Subcutaneous adipose tissue (tissue), 4 donors: ENCODE measurements around the gene PLCG1. TPM values are rescaled to one million over a fixed set of nuclear protein-coding genes. Genes with fewer than 3 reads are reported as not detected.

Experiments used
- total RNA-seq, 4 donors: library from RNA; depleted of rRNA; stranded (reverse); fragments of >200 nt; gene quantifications; one replicate each; pipeline ENCODE4 v1.1.0, GENCODE V29; 2016
- TF ChIP-seq, protein P1 (sequence below): fragments of 450-650 bp; IDR thresholded peaks from one replicate; pipeline ENCODE4 v1.5.1; 2016; ENCODE audit warnings: low read depth, mild to moderate bottlenecking, control low read depth, antibody characterized with exemption, moderate library complexity

The PLCG1 gene
- total RNA-seq, 4 donors from 2014 or later = 43.0 to 186 (median 67.2) TPM

DNA sequence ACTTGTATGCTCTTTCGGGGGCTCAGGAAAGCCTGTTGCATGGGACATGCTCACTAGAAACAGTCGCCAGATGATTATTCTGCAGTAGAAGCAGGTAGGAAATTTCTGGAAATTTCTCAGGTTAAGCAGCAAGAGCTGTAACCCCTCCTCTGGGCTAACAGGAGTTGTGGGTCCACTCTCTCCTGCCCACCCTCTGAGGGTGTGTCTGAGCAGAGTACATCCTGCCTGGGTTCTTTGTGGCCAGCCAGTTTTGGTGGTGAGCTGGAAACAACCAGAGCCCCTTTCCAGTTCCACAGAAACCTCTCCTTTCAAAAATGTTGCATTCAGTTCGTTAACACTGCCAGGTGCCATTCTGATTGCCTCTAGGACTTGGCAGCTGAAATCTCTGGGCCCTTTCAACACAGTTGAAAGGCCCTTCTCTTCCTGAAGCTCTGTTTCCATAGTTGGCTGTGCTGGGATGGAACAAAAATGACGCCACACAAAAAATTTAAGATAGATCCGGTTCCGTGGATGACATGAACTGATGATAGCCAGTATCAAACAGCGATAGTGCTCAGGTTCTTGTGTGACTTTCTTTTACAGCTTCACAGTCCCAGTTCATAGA, 38.5 kb downstream of the PLCG1 start:
- TF ChIP-seq, protein P1, sequence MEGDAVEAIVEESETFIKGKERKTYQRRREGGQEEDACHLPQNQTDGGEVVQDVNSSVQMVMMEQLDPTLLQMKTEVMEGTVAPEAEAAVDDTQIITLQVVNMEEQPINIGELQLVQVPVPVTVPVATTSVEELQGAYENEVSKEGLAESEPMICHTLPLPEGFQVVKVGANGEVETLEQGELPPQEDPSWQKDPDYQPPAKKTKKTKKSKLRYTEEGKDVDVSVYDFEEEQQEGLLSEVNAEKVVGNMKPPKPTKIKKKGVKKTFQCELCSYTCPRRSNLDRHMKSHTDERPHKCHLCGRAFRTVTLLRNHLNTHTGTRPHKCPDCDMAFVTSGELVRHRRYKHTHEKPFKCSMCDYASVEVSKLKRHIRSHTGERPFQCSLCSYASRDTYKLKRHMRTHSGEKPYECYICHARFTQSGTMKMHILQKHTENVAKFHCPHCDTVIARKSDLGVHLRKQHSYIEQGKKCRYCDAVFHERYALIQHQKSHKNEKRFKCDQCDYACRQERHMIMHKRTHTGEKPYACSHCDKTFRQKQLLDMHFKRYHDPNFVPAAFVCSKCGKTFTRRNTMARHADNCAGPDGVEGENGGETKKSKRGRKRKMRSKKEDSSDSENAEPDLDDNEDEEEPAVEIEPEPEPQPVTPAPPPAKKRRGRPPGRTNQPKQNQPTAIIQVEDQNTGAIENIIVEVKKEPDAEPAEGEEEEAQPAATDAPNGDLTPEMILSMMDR = no peak

DNA sequence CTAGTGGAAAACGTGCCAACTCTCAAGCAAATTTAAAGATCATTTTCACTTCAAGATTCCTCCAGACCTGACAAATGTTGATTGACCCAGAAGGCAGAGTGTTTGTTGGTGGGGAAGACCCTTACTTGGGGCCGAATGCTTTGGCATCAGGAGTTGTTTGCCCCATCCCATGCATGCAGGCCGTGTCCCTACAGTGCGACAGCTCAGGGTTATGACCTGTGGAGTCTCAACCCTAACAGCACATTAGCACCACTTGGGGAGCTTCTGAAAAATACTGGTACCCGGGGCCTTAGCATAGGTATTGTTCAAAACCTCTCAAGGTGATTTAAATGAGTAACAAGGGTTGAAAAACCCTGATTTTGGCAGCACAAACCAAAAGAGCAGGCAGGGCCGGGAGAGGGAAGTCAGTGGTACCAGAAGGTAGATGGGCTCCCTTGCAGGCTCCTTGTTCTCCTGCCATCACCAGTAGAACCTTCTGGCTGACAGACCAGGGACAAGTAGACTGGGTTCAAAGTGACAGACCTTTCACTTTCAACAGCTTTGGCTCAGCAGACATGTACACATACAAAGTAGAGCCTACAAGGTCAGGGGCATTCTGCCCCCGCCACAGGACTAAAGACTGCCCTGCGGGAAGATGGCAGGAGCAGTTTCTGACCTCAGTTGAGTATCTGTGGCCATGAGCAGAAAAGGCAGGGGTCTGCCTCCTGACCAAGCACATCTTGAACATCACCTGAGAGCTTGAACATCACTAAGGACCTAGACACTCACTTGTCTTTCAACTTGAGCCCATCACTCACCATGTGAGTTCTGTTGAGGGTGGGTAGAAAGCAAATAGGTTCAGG, 39.6 kb downstream of the PLCG1 start:
- TF ChIP-seq, protein P1 = no peak

DNA sequence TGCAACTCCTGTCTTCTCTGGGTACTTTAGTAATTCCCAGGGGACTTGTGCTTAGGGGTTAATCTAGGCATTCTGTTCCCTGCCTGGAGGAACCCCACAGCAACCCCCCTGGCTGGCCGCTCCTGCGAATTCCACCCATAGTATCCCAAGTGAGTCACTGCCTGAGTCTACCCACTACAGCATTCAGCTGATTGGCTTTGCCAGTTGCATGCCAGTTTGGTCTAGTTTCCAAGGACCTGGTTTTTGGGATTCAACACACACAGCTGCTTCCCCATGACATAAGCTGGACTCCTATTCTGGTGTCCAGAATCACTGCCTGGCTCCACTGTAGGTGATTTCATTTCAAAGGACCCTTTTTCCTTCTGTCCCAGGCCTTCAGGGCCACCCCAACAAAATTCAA, 40.3 kb downstream of the PLCG1 start:
- TF ChIP-seq, protein P1 = no peak

DNA sequence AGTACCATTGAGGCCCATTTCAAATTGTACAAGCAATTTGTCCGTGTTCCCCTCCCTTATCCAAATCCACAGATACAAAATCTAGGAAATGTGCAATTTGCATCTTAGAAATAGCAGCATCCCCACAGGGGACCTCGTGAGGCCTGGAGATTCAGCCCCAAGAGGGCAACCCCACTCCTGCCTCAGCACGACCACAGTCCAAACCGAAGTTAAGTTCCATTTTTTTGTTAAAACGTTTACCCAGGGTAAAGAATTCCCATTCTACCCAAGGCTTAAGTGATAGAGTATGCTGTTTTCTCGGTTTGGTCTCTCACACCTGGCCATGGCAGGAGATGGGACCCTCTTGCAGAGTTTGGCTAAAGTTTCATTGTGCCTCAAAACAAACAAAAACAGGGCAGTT, 41.2 kb downstream of the PLCG1 start:
- TF ChIP-seq, protein P1 = no peak

DNA sequence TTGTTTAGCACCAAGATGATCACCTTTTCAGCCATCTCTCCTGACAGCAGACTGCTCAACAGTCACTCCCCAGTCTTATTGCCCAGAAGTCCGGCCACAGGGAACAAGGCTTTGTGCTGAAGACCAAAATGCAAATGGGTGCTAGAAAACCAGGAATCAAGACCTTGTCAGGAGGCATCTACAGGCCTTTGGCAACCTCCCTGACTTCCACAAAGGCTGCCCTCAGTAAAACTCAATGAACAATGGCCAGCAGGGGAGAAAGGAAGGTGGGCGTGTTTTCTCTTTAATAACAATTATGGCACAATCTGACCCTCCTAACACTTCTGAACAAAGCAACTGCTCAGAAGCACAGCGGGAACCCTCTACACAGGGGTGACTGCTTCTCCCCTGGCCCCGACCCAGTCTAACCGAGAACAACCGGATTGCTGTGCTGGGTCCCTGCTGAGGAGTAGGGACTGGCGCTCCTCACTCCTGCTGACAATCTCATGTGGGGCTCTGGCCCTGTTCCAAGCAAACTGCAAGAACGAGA, 41.6 kb downstream of the PLCG1 start:
- TF ChIP-seq, protein P1 = no peak

DNA sequence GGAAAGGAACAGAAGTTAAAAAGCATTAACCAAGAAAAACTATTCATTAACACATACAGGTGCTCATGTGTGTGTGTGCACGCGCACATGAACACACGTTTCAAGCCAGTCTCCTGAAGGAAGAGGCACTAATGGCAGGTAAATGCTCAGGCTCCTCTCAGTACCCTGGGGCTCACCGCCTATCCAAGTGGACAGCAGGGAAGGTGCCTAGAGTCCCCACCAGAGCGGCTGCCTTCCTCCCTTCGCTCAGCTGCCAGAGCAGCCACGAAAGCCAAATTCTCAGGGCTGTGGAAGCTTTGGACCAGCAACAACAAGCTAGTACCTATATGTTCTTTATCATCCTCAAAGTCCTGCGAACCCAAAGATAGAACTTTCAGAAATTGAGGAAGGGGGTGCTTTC, 42.6 kb downstream of the PLCG1 start:
- TF ChIP-seq, protein P1 = no peak

DNA sequence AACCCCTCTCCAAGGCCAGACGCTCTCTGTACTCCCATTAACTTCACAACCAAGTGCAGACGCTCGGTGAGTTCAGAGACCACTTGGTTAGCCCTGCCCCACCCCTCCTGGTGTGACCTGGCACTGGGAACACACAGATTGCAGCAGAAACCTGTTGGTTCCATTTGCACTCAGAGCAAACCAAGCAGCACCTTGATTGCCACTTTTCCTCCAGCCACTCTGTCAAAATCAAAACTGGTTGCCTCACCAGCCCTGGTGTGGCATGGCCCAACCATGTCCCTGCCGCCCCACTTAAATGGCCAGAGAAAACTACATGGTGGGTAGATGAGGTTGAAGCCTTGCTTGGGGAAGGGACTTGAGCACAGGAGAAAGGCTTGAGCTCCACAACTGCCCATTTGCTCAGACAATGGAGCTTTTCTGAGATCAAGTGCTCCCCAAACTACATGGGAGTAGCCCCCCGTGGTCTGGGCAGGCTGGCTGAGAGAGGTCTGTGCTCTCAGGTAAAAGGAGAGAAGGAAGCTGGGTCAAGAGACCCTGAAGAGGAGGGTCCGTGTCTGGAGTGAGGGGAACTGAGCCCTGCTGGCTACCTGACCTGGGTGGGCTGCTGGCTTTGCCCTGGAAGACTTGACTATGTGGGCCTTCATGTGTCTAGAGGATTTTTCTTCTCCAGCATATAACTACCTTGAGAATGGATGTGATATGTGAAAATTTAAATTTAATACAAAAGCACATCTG, 43.4 kb downstream of the PLCG1 start:
- TF ChIP-seq, protein P1 = no peak
